Upper lobe of right lung (tissue), 1 donor: ENCODE data around the gene SNX5. TPM values are rescaled to one million over a fixed set of nuclear protein-coding genes. Genes with fewer than 3 reads are reported as not detected.

Source experiments
- ATAC-seq: fragments of 200-7000 bp; cut with Tn5 transposase; one replicate; pipeline ENCODE4 v1.9.1; 2020; ENCODE audit warnings: mild to moderate bottlenecking, moderate library complexity
- DNase-seq: peaks from one replicate; pipeline ENCODE4 v3.0.0-alpha.2; 2020
- H3K27ac ChIP-seq: fragments of 200-600 bp; one replicate; pipeline ENCODE4 v1.8.0; 2022
- H3K27me3 ChIP-seq: fragments of 200-600 bp; one replicate; pipeline ENCODE4 v1.8.0; 2022; ENCODE audit warnings: mild to moderate bottlenecking
- H3K36me3 ChIP-seq: fragments of 200-600 bp; one replicate; pipeline ENCODE4 v1.8.0; 2022
- H3K4me1 ChIP-seq: fragments of 200-600 bp; one replicate; pipeline ENCODE4 v1.8.0; 2022
- H3K4me3 ChIP-seq: fragments of 200-600 bp; one replicate; pipeline ENCODE4 v1.8.0; 2022; ENCODE audit warnings: mild to moderate bottlenecking
- H3K9me3 ChIP-seq: fragments of 200-600 bp; one replicate; pipeline ENCODE4 v1.8.0; 2022
- CTCF ChIP-seq: fragments of 200-600 bp; IDR thresholded peaks from one replicate; pipeline ENCODE4 v1.8.0; 2022; ENCODE audit warnings: antibody characterized with exemption
- intact Hi-C: fragments of 100-400 bp; cut with DNase I; formaldehyde crosslinking; loops from one replicate; pipeline ENCODE4 v1.11.0; 2022
- total RNA-seq: library from RNA; stranded (reverse); fragmentation: NEBNext Ultra II Directional; extraction: Animal tissue kit (Norgen Biotek cat#: 25700); gene quantifications from one replicate; pipeline ENCODE4 v1.2.1, GENCODE V29; 2021
- donor health status: DM: no; HTN: yes; CAD: no; lungs with severe emphysema.

SNX5 gene
- total RNA-seq, 1 donor from 2014 or later = 86.6 TPM

- H3K36me3 ChIP-seq = peaks cover 14% of the 10 kb centered on the region
- peak overlapping the region; percentile 40 for H3K27ac ChIP-seq
- DNase-seq = no peak
- peak; percentile 24 for ATAC-seq
- intact Hi-C loops = no loop called here
- H3K4me1 ChIP-seq = peaks cover 32% of the 10 kb centered on the region
- H3K27me3 ChIP-seq = no peaks in the 10 kb centered on the region
- no peak for TF ChIP-seq CTCF
- H3K4me3 ChIP-seq = no peak overlapping the region
- no peaks in the 10 kb centered on the region for H3K9me3 ChIP-seq
These were observed 31.5 kb downstream of the SNX5 start for GRCh38 chr20:17936761-17937732.

- Histone ChIP-seq H3K9me3 (no peaks in the 10 kb centered on the region), H3K4me1 (peaks cover 32% of the 10 kb centered on the region), H3K36me3 (peaks cover 6% of the 10 kb centered on the region), H3K27ac (peak overlapping the region; percentile 40), H3K27me3 (no peaks in the 10 kb centered on the region), H3K4me3 (no peak overlapping the region)
- ATAC-seq = no peak
- intact Hi-C loops = no loop called here
- no peak for TF ChIP-seq CTCF
- DNase-seq = no peak
These were observed 32.3 kb downstream of the SNX5 start for GRCh38 chr20:17936286-17936760.

GRCh38 chr20:17935761-17936160 lies 32.8 kb downstream of the SNX5 start:
- TF ChIP-seq CTCF = no peak
- Histone ChIP-seq H3K4me1 (peaks cover 32% of the 10 kb centered on the region), H3K36me3 (peaks cover under 1% of the 10 kb centered on the region), H3K27ac (no peak overlapping the region), H3K27me3 (no peaks in the 10 kb centered on the region), H3K4me3 (no peak overlapping the region), H3K9me3 (no peaks in the 10 kb centered on the region)
- intact Hi-C loops = no loop called here
- ATAC-seq = no peak
- no peak for DNase-seq

GRCh38 chr20:17935186-17935585 lies 33.4 kb downstream of the SNX5 start:
- intact Hi-C loops = no loop called here
- H3K27me3 ChIP-seq = no peaks in the 10 kb centered on the region
- H3K4me3 ChIP-seq = no peak overlapping the region
- no peaks in the 10 kb centered on the region for H3K9me3 ChIP-seq
- H3K4me1 ChIP-seq = peaks cover 32% of the 10 kb centered on the region
- DNase-seq (no peak), ATAC-seq (no peak)
- H3K36me3 ChIP-seq = no peaks in the 10 kb centered on the region
- TF ChIP-seq CTCF = no peak
- H3K27ac ChIP-seq = no peak overlapping the region

GRCh38 chr20:17934141-17934862 lies 34.3 kb downstream of the SNX5 start:
- intact Hi-C loops = no loop called here
- DNase-seq = no peak

More at GRCh38 chr20:17934141-17934862, 34.3 kb downstream of the SNX5 start:
- ATAC-seq = no peak
- Histone ChIP-seq H3K4me3 (no peak overlapping the region), H3K36me3 (no peaks in the 10 kb centered on the region), H3K27ac (no peak overlapping the region), H3K4me1 (peaks cover 26% of the 10 kb centered on the region), H3K27me3 (no peaks in the 10 kb centered on the region), H3K9me3 (no peaks in the 10 kb centered on the region)
- no peak for TF ChIP-seq CTCF
